RCC 7860 (cell line): ENCODE data around the gene TBC1D1.

Experiments
- DNase-seq: peaks from one replicate; pipeline ENCODE4 v3.0.0-alpha.2; 2015; ENCODE audit warnings: low spot score
- FAIRE-seq: peaks from 2 replicates; lab custom pipeline; 2012; peaks lifted over from hg19 to GRCh38; lab: Jason Lieb, UNC

Gene TBC1D1

DNA sequence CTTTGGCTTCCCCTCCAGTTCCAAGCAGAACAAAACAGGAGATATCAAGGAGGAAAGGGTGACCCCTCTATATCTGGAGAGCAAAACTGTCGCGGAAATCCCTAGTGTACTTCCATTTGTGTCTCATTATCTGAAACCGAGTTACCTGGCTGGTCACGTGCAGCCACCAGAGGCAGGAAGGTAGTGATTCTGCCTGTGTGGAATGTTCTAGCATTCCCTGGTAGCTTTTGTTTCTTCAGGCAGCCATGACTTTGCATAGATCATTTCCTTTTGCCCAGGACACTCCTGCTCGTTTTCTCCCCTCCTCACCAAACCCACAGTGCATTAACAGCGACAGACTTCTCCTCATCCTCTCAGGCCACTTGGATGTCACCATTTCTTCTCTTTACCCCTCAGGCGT lies 177.2 kb downstream of the TBC1D1 start:
- no peak for DNase-seq
- no peak for FAIRE-seq

DNA sequence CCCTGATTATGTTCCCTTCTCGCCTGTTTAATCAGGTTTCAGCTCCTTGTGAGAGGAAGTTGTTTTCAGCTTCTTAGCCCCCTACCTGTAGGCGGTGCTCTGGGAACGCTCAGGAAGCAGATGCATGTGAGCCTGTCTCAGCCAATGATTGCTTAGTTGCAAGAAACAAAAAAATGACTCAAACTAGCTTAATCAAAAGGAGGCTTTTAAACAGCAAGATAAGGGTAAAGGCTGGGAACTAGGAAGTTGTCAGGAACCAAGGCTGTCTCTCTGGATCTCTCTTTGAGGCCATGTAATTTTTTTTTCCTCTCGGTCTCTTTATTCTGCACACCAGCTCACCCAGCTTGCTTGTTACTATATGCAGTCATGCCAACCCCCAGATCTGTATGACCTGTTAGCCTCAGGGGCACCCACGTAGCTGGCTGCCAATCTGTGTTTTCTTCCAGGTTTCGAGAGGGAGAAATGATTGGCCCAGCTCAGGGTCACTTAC lies 178.4 kb downstream of the TBC1D1 start:
- no peak for FAIRE-seq
- no peak for DNase-seq

DNA sequence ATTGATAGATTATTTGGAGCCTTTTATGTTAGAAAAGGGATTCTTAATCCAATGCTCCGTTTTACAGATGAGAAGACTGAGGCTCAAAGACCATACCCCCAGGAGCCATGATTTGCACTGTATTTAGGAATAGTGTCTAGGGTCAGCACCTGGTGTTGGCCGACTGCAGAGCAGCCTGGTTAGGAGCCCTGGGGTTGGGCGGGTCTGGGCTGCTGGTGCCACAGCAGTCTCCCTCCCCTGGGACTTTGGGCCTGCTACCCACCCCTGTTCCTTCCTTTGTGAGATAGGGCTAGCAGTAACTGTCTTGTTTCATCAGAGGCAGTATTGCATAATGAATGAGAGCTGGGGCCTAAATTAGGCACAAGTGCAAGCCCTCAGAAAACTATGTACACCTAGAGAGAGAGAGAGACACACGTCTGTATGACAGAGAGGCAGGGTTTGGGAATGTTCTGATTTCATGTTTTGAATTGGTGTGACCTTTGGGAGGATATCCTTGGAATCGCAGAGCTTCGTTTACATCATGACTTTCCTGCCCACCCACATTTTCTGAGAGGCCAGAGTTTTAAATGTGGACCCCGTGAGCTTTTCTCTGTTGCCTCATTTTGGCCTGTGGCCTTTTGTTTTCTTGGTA lies 181.0 kb downstream of the TBC1D1 start:
- no peak for FAIRE-seq
- DNase-seq = no peak

DNA sequence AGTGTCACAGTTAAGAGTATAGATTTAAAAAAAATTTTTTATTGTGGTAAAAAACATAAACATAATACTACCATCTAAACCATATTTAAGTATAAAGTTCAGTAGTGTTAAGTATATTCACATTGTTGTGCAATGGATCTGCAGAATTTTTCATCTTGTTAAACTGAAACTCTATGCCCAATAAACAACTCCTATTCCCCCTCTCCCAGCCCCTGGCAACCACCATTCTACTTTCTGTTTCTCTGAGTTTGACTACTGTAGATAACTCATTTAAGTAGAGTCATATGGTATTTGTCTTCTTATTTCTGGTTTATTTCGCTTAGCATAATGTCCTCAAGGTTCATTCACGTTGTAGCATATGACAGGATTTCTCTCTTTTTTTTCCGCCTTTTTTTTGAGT lies 181.7 kb downstream of the TBC1D1 start:
- no peak for FAIRE-seq

DNA sequence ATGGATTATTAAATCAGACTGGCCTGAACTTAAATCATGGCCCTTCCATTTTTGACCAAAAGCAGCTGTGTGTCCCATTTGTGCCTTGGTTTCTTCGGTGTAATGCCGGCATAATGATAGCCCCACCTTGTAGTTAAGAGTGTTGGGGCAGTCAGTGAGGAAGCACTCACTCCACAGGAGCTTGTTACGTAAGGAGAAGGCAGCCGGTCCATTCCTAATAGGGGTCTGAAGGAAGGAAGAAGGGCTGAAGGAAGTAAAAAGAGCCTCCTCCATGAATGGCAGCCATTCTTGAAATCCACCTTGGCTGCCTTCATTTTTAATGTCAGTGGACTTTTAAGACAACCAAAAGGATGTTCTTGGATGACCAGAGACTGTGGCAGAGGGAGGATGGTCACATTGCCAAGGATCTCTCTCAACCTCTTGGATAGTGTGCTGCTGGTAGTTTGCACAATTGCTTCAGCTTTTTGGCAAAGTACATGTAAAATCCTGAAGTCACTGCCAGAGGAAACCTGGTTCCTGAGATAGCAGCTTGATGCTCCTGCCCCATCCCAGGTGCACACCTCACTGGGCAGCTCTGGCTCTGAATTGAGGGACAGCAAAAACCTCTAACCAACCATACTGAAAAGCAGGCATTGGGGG lies 182.8 kb downstream of the TBC1D1 start:
- DNase-seq = no peak
- no peak for FAIRE-seq

More for the DNA sequence above, 181.7 kb downstream of the TBC1D1 start:
- no peak for DNase-seq

DNA sequence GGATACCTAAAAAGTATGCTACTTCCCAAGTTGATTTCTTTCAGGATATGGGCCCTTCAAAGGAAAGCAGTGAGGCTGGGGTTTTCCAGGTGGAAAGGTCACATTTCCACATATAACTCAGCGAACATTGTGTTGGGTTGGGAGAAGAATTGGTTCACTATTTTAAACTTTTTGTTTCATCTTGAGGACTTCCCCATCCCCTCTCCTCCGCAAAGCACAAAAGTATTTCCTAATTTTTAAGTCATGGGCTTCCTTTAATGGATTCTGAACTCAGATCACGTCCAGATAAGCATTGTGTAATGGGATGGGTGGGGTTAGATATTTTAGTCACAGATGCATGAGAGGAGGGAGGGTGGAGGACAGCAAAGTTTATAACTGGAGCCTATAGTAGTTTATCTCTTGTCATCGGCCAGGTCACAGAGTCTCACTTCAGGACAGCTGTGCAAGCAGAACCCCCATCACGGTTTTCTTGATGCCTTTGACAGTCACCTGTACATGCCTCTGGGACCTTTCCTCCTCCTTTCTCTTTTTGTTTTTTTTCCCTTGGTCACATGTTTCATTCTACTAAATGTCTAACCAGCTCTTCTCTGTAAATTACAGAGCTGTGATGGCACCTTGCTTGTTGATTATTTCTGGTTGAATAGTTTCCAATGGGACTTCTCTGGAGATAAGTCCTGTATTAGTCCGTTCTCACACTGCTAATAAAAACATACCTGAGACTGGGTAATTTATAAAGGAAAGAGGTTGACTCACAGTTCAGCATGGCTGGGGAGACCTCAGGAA lies 184.7 kb downstream of the TBC1D1 start:
- FAIRE-seq (no peak), DNase-seq (no peak)

DNA sequence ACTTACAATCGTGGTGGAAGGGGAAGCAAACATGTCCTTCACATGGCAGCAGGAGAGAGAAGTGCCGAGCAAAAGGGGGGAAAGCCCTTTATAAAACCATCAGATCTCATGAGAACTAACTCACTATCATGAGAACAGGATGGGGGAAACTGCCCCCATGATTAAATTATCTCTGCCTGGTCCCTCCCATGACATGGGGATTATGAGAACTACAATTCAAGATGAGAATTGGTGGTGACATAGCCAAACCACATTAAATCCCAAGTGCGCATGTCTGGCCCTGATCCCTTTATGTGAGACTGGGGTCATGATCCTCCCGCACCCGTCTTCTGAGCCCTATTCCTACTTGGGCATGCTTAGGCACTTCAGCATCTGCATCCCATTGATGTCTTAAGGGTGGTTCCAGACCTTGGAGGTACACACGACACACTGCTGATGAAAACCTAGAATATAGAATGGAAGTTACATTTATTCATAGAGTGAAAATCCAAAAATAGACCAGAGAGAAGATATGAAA lies 185.3 kb downstream of the TBC1D1 start:
- FAIRE-seq (no peak), DNase-seq (no peak)

DNA sequence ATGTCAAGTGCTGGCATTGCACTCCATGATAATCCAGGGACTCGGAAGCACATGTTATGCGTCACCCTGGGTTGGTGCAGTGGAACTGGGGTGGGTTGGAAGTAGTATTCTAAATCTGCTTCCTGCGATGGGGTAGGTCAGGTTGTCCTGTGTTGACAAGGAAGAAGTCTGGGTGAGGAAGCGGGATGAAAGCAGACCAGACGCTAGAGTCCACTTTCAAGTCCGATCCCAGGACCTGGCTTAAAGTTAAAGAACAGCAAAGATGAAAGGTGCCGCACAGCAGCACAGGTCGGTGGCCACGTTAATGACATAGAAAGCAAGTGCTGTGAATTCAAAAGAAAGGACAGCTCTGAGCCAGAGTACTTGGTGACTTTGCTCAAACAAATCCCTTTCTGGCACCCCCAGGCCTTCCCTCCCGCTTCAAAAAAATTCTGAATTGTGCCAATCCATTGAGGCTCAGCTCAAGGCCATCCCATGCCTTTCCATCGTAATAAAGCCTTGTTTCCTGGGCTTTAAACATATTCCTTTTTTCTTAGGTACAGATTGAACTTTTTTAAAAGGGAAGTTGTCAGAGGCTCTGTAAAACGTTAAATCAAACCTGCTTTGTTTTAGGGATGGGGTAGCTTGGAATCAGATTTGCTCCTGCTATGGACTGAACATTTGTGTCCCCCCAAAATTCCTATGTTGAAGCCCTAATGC lies 187.1 kb downstream of the TBC1D1 start:
- DNase-seq (no peak), FAIRE-seq (no peak)

DNA sequence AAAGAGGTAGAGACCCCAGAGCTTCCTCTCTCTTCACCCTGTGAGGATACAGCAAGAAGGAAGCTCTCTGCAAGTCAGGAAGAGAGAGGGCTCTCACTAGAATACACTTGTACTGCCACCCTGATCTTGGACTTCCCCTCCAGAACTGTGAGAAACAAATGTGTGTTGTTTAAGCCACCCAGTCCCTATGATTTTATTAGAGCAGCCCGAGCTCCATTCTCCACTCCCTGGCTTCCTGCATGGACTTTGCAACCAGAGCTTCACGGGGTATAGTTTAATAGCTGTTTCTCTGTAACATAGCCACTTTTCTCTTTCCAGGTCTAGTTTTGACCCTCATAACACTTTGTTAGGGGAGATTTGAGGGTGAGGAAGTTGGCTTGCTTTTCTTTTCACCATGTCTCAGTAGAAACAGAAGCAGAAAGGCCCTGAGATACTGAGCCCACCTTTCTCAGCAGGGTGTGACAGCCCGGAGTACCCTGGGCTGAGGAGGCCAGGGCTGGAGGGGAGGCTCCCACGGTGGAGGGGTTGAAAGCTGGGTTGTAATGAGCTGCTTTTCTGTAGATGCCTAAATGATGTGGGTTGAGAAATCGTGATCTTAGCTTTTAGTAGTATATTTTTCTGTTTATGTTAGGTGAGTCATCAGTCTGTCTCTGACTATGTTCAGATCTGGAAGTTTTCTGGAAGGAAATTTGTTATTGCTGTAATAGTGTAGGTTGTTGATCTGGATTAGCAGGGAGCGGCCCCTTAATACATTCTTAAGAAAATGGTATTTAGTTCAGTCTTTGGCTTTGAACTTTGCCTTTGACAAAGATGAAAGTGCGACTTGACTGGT lies 187.9 kb downstream of the TBC1D1 start:
- FAIRE-seq (no peak), DNase-seq (no peak)

DNA sequence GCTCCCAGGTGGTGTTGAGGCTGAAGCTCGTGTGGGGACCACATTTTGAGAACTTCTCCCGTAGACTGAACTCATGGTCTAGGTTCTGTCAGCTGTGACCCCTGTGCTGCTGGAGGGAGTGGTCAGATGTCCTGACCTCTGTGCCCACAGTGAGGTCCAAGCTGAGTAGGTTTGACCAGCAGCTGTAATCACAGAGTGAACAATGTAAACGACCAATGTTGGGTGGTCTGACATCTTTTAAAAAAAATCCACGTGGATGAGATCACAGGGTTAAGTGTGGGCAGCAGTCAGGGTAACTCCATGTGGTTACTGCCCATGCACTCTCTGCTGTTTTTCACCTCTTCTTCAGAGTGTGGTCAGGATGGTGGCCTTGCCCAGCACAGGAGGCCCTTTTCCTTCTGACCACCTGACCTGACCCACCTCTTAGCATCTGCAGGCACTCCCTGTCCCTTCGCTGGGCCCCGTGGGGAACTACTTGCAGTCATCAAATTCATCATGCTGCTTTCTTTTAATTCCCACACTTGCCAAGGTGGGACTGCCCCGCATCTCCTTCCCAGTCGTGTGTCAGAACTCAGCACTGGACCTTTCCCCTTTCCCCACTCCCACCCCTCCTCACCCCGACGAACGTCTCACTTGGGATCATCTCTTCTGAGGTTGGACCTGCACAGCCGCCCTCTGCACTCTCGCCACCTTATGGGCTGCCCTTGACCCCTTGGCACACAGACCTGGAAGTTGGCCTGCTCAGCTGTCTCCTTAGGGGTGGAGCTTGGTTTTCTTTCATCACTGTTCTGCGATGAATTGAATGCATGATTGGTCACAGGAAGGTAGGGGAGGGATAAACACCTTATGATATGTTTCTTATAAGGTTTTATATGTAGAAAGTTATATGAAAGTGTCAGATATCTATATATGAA lies 189.4 kb downstream of the TBC1D1 start:
- FAIRE-seq (no peak), DNase-seq (no peak)

DNA sequence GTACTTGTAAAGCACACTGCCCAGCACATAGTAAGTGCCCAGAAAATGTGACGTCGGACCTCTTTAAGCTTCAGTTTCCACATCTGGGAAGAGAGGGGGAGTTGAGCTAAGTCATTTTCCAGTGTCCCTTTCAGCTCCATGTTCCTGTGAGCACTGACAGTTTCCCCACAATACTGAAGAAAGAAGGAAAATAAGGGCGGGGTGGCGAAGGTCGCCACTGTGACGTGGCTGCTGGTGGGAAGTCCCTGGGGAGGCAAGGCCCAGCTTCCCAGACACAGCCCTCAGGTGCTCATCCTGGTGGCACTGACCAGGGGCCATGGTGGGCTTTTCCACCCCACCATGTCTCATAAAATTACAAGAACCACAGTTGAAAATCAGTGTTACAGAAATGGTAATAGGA lies 191.1 kb downstream of the TBC1D1 start:
- FAIRE-seq (no peak), DNase-seq (no peak)

DNA sequence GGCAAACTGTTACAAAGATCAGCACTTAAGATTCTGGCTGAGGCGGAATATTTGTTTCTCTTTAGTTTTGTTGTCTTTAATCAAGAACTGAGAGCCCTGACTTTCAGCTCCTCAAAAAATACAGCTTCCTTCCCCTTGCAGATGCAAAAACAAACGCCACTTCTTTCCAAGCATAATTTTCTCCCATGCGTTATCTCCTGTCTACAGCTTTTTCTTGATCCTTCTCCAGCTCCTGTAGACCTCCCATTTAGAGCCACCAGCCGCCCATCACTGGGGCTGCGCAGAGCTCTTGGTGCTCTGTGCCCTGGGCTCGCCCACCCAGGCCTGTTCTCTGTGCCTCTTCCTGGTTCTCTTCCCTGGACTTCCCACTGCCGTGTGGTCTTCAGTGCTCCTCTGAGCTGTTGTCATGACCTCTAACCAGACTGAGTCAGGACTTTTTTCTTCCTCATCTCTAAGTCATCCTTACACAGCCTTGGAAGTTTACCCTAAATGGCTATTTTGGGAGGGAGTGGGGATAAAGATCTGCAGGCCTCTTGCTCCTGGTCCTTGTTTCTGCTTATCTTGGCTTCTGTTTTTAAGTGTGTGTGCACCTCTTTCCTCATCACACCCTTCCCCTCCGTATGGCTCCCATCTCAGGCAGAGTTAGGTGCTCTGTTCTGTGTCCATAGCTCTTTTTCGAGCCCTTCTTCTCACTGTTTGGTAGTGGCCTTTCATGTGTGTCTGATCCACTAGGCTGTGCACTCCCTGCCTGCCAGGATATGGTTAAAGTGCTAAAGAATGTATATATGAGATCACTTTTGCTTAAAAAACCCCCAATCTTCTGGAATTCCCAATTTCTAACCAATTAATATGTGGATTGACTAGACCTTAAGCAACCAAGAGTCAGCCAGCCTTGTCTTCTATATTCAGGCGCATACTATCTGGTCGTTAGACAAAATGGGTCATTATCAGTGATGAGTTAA lies 191.8 kb downstream of the TBC1D1 start:
- DNase-seq (peak; percentile 66), FAIRE-seq (no peak)

DNA sequence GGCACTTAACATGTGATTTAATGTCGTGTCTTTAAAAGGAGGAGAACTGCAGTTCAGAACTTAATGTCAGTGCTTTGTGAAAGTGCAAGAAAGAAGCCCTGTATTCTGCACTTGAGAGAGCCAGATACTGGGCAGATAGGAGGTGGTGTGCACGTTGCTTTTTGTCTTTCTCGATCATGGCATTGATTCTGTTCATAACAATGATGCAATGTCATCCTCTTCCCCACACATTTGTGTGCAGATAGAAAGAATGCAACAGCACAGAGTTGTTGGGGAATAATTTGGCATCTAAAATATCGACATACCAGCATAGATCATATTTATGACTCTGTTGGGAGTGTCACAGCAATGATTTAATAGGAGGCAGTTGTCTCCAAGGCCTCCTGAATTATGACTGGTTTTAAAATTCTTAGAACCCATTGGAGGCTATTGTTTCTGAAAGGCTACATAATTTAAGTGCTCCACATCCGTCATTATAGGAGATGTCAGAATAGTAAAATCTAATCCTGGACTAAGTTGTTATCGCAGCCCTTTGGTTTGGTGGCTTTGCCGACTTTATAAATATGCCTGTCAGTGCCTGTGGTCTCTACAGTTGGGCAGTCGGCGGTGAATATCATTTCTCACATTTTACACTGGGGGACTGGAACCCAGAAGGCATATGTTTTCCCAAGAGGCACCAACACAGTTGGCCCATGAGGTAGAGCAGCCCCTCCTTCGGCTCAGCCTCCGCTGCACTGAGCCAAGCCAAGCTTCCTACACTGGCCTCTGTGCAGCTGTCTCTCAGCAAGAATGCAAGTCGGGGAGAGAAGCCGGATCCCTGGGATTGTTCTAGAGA lies 194.2 kb downstream of the TBC1D1 start:
- no peak for FAIRE-seq
- no peak for DNase-seq

DNA sequence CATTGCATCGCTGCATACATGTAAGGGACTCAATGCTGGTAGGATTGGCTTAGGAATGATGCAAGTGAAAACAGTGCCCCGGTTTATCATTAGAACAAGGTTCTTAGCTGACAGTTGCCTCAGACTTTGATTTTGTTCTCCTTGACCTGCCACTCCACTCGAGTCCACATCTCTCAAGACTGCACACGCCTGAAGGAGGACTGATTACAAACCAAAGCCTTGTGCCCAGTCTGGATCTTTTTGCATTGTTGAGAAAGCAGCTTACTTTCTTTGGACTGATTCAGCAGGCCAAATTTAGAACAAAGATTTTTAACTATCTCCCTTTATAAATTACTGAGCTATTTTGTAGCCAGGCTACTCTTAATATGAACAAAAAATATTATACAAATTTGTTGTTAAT lies 194.9 kb downstream of the TBC1D1 start:
- DNase-seq (no peak), FAIRE-seq (no peak)

DNA sequence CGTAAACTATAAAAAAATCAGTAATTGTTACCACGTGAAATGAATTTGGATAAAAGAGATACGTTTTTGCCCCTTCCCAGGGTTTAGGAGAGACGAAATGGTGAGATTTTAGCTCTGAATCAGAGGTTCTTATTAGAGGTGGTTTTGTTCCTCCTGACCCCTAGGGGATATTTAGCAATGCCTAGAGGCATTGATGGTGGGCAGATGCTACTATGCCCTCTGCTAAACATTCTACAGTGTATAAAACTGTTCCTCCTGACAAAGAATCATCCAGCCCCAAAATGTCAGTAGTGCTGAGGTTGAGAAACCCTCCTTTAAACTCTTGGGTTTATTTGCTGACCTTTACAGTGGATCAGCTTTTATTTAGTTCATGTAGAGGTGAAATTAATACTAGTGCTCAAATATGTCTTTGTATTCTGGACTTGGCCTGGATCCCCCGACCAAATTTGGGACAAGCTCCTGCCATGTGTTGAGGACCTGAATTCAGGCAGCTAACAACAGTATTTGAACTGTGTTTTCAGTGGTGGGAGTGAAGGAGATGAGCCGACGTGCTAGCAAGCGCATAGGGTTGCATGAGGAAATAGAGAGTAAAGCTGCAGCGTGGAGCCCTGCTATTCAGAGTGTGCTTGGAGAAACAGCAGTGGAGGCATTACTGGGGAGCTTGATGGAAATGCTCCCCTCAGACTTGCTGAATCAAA lies 195.4 kb downstream of the TBC1D1 start:
- DNase-seq (no peak), FAIRE-seq (no peak)

DNA sequence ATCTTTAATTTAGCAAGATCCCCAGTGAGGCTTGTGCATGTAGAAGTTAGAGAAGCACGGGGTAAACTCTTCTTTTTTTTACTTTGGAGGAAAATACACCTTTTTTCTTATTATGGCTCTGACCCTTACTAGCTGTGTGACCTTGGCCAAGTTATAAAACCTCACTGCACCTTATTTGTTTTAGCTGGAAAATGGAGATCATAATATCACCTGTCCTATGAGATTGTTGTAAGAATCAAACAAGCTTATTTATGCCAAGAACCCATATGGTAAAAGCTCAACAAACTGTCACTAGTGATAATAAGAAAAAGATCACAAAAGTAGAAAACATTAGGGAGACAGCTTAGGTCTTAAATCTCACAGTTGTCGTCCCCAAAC lies 196.0 kb downstream of the TBC1D1 start:
- DNase-seq = no peak

DNA sequence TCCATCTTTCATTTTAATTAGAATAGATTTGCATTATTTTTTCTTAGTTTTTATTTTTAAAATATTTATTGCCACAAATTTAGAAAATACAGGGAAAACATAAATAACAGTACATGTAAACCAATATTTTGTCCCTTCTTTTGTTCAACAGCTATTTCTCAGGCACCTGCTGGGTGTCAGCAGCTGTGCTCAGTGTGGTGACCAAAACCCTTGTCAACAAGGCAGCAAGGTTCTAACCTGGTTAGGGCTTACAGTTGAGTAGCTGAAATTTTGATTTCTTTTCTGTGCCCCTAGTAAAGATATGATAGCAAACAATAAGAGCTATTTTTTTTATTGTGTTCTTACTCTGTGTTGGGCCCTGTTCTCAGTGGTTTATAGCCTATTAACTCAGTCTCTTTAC lies 197.4 kb downstream of the TBC1D1 start:
- FAIRE-seq (no peak), DNase-seq (no peak)

More for the DNA sequence above, 196.0 kb downstream of the TBC1D1 start:
- FAIRE-seq = no peak
